SK-N-SH (cell line): ENCODE results near the gene ME3.

Experiments
- CTCF ChIP-seq: fragments of 200-600 bp; sonication (generic); IDR thresholded peaks from 2 replicates; pipeline ENCODE4 v1.6.1; 2017; ENCODE audit warnings: antibody characterized with exemption, mild to moderate bottlenecking, moderate library complexity
- EP300 ChIP-seq, 2 experiments: IDR thresholded peaks; 2 replicates each; pipeline versions ENCODE4 v1.4.0 to v1.6.1; 2012; ENCODE audit warnings: borderline replicate concordance in 1 of 2, low read depth in 1 of 2, low read length in 1 of 2
- FOSL2 ChIP-seq: IDR thresholded peaks from 2 replicates; pipeline ENCODE4 v1.4.0; 2012; ENCODE audit warnings: low read depth, mild to moderate bottlenecking, moderate library complexity, borderline replicate concordance
- FOXJ3 ChIP-seq: sonication (generic); formaldehyde crosslinking; IDR thresholded peaks from 2 replicates; pipeline ENCODE4 v1.5.1; 2020; ENCODE audit warnings: mild to moderate bottlenecking, missing genetic modification reagents
- IRF3 ChIP-seq: fragments of 150-350 bp; IDR thresholded peaks from 2 replicates; pipeline ENCODE4 v1.6.1; 2016; ENCODE audit warnings: mild to moderate bottlenecking, low read depth, low read length
- RCOR1 ChIP-seq: fragments of 150-350 bp; IDR thresholded peaks from 2 replicates; pipeline ENCODE4 v1.6.1; 2017; ENCODE audit warnings: antibody characterized with exemption, low read length
- REST ChIP-seq: IDR thresholded peaks from 2 replicates; pipeline ENCODE4 v1.6.1; 2012; ENCODE audit warnings: mild to moderate bottlenecking, low read depth, low read length, moderate library complexity
- RFX5 ChIP-seq: IDR thresholded peaks from 2 replicates; pipeline ENCODE4 v1.6.1; 2012; ENCODE audit warnings: mild to moderate bottlenecking, improper control_type of control experiment, low read length
- TAF1 ChIP-seq: IDR thresholded peaks from 2 replicates; pipeline ENCODE4 v1.6.1; 2012; ENCODE audit warnings: low read depth, mild to moderate bottlenecking, low read length, moderate library complexity, borderline replicate concordance

- TF ChIP-seq CTCF (no peak), FOSL2 (no peak), IRF3 (no peak), RCOR1 (no peak), FOXJ3 (CRISPR knock-in tag) (no peak), TAF1 (no peak), EP300 (IDR thresholded peaks at IDR 0.05; ENCODE audit: borderline replicate concordance in 1 of 2, low read depth in 1 of 2, low read length in 1 of 2) (no peak), REST (no peak), RFX5 (no peak)
These were observed at the start of gene ME3 for GRCh38 chr11:86672007-86672621.
